Activated CD4-positive, alpha-beta memory T cell treated with anti-CD3 and anti-CD28 coated beads, Interleukin-2, amount 10 ng/mL, durations not matched to agents 7 days and 5 days (primary cell): ENCODE results near the gene LGALSL. TPM values are rescaled to one million over a fixed set of nuclear protein-coding genes. Genes with fewer than 3 reads are reported as not detected.

Source experiments
- CTCF ChIA-PET: fragments of 350-600 bp; sonication (Branson Sonifier 250); formaldehyde crosslinking; loops from one replicate; lab custom pipeline; 2021; ENCODE audit warnings: antibody characterized with exemption, inconsistent platforms; lab: Charles Lee
- POLR2A ChIA-PET: fragments of 350-600 bp; sonication (Branson Sonifier 250); formaldehyde crosslinking; loops from one replicate; lab custom pipeline; 2021; ENCODE audit warnings: antibody characterized with exemption; lab: Charles Lee
- DNase-seq: peaks from one replicate; pipeline ENCODE4 v3.0.0-alpha.2; 2020
- H3K27ac Mint-ChIP-seq: one replicate; pipeline ENCODE4 v1.8.0; 2021; ENCODE audit warnings: mild to moderate bottlenecking, mixed read lengths
- H3K27me3 Mint-ChIP-seq: one replicate; pipeline ENCODE4 v1.8.0; 2021; ENCODE audit warnings: mixed read lengths
- H3K36me3 Mint-ChIP-seq: one replicate; pipeline ENCODE4 v1.8.0; 2021; ENCODE audit warnings: low read depth, mixed read lengths
- H3K4me1 Mint-ChIP-seq: one replicate; pipeline ENCODE4 v1.8.0; 2021; ENCODE audit warnings: mixed read lengths
- H3K4me3 Mint-ChIP-seq: one replicate; pipeline ENCODE4 v1.8.0; 2021; ENCODE audit warnings: mild to moderate bottlenecking, mixed read lengths
- H3K9me3 Mint-ChIP-seq: one replicate; pipeline ENCODE4 v1.8.0; 2021; ENCODE audit warnings: mixed read lengths
- total RNA-seq, 2 experiments: library from RNA; stranded (reverse); gene quantifications; one replicate each; pipeline ENCODE4 v1.2.3, GENCODE V29; 2021

The LGALSL gene
- total RNA-seq, 2 experiments from 2014 or later = 2.1 to 2.6 TPM

DNA sequence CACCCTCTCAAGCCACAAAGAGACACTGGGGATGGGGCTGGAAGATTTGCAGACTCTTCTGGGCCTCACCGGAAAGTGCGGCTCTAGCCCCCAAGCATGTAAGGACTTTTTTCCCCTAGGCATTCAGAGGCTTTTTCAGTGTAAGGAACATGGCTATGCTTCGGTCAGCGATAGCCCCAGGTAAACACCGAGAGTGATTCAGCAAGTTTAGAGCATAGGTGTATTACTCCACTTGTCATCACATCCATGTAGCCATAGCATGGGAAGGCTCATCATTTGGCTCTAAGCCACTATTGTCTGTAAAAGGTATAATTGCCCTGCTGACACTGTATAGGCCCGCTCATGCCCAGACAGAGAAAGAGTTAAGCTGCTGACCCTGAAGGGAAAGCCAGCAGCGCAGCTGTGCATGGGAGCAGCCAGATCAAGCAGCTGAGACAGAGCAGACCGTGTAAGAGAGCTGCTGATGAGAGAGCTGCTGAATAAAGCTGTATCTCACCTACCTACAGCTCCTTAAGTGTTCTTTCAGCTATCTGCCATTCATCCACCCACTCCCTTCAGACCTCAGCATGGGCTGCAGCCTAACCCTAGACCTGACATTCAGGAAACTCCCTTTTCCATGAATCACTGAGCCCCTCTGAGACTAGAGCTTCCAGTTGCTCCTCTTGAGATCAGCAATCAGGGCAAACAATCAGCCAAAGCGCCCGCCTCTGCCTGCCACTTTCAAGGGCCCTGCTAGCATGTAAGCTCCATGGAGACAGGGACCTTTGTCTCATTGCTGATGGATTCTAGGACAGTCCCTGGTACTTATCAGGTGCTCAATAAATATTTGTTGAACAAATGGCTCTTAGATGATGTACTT, 25.5 kb downstream of the LGALSL start:
- no peaks in the 10 kb centered on the region for H3K36me3 Mint-ChIP-seq
- peak overlapping the region; percentile 56 for H3K27ac Mint-ChIP-seq
- no peak for DNase-seq
- POLR2A ChIA-PET = interaction anchor here (0.6 to 1.9 kb wide), 3 partner anchors 149 to 338 kb away, joined by 5 to 8 read pairs (median 5); no protein-coding TSS in a partner anchor
- peaks cover 4% of the 10 kb centered on the region for H3K27me3 Mint-ChIP-seq
- CTCF ChIA-PET = interaction anchor here (1.6 to 13.0 kb wide), 5 partner anchors 9 to 430 kb away, joined by 3 to 243 read pairs (median 13); partner anchors contain the start of gene AFTPH
- H3K4me1 Mint-ChIP-seq = peaks cover 34% of the 10 kb centered on the region
- no peak overlapping the region for H3K4me3 Mint-ChIP-seq
- no peaks in the 10 kb centered on the region for H3K9me3 Mint-ChIP-seq

- no peaks in the 10 kb centered on the region for H3K36me3 Mint-ChIP-seq
- no peaks in the 10 kb centered on the region for H3K9me3 Mint-ChIP-seq
- peaks cover 4% of the 10 kb centered on the region for H3K27me3 Mint-ChIP-seq
- H3K27ac Mint-ChIP-seq = no peak overlapping the region
- DNase-seq = no peak
- ChIA-PET CTCF (interaction anchor here (0.6 to 13.0 kb wide), 2 partner anchors 19 to 153 kb away, joined by 3 to 243 read pairs; no protein-coding TSS in a partner anchor), POLR2A (interaction anchor here (1.6 kb wide), 1 partner anchor 42 kb away, joined by 4 read pairs; the partner anchor contains the start of gene AFTPH)
- no peak overlapping the region for H3K4me3 Mint-ChIP-seq
- peaks cover 37% of the 10 kb centered on the region for H3K4me1 Mint-ChIP-seq
Observed at GRCh38 chr2:64481665-64482064, 27.7 kb downstream of the LGALSL start.

DNA sequence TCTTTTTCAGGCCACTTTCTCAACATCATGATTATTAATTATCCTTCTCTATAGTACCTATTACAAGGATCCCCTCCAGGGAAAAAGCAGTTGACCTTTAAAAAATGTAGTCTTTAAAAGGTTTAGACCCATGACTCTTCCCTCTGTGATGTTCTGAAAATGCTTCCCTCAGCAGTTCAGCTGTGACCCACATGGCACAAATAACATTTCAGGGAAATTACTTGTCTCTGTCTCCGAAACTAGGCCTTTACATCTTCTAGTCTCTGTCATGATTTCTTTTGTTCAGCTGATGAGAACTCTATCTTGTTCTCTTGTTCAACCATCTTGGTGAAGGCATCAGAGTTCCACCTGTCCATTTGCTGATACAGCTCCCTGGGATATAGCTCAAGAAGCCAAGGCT, 28.3 kb downstream of the LGALSL start:
- H3K9me3 Mint-ChIP-seq = no peaks in the 10 kb centered on the region
- H3K4me3 Mint-ChIP-seq = no peak overlapping the region
- peaks cover 37% of the 10 kb centered on the region for H3K4me1 Mint-ChIP-seq
- no peaks in the 10 kb centered on the region for H3K36me3 Mint-ChIP-seq
- no peak for DNase-seq
- H3K27ac Mint-ChIP-seq = no peak overlapping the region
- CTCF ChIA-PET = interaction anchor here (13.0 kb wide), 1 partner anchor 153 kb away, joined by 243 read pairs; no protein-coding TSS in a partner anchor
- POLR2A ChIA-PET = interaction anchor here (1.1 kb wide), 1 partner anchor 29 kb away, joined by 3 read pairs; no protein-coding TSS in a partner anchor
- H3K27me3 Mint-ChIP-seq = peaks cover 4% of the 10 kb centered on the region

DNA sequence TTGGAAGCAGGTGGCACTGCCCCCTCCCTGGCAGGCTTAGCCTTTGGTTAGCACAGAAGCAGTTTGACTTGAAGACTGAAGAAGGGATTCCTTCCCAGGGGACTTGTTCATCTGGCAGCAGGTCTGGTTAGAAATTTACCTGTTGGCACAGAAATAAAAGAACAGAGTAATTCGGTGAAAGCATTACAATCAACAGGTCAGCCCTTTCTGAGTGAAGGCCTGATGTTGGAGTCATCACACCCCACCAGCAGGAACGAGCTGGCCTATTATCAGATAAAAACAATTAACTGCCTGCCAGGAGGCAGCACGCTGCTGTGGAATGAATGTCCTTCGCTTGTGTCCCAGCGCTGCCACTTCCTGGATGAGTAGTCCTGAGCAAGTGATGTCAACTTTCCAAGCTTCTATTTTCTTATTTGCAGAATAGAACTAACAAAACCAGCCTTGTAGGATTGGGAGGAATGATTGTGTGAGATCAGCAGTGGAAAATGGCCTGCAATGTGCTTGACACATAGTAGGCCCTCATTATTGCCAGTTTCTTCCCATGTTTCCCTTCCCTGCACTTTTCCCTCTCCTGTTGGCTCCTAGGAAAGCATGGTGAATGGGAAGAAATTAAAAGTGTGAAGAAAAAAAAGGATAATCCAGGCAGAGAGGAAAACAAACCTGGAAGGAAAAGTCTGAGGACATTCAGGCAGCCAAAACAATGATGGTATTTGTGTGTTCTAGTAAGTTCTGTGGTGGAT, 29.0 kb downstream of the LGALSL start:
- H3K27ac Mint-ChIP-seq = no peak overlapping the region
- no peaks in the 10 kb centered on the region for H3K36me3 Mint-ChIP-seq
- no peak for DNase-seq
- H3K4me3 Mint-ChIP-seq = no peak overlapping the region
- peaks cover 35% of the 10 kb centered on the region for H3K4me1 Mint-ChIP-seq
- no peaks in the 10 kb centered on the region for H3K9me3 Mint-ChIP-seq
- ChIA-PET POLR2A (interaction anchor here (1.1 kb wide), 1 partner anchor 30 kb away, joined by 3 read pairs; no protein-coding TSS in a partner anchor), CTCF (interaction anchor here (13.0 kb wide), 1 partner anchor 154 kb away, joined by 243 read pairs; no protein-coding TSS in a partner anchor)
- peaks cover 4% of the 10 kb centered on the region for H3K27me3 Mint-ChIP-seq

DNA sequence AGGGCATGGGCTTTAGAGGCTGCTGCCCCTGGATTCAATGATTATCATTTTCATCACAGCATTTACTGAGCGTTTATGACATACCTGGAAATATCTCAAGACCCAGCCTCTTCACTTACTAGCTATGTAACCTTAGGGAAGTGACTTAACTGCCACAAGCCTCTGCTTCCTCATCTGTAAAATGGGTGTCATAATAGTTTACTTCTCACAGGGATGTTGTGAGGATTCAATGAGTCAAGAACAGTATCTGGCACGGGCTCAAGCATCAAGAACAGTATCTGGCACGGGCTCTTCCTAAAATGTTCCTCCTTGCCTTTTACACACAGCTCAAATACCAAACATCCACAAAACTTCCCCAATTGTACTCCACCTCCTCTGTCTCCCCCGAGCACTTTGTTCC, 31.4 kb downstream of the LGALSL start:
- Mint-ChIP-seq H3K4me3 (no peak overlapping the region), H3K36me3 (no peaks in the 10 kb centered on the region), H3K27ac (no peak overlapping the region), H3K27me3 (peaks cover 4% of the 10 kb centered on the region), H3K9me3 (no peaks in the 10 kb centered on the region), H3K4me1 (peaks cover 36% of the 10 kb centered on the region)
- POLR2A ChIA-PET = interaction anchor here (0.9 to 1.6 kb wide), 2 partner anchors 19 to 158 kb away, joined by 4 to 5 read pairs; no protein-coding TSS in a partner anchor
- CTCF ChIA-PET = interaction anchor here (0.9 to 13.0 kb wide), 6 partner anchors 12 to 156 kb away, joined by 3 to 243 read pairs (median 4); no protein-coding TSS in a partner anchor
- no peak for DNase-seq

- CTCF ChIA-PET = interaction anchor here (0.9 to 13.0 kb wide), 5 partner anchors 12 to 157 kb away, joined by 3 to 243 read pairs (median 4); no protein-coding TSS in a partner anchor
- H3K4me3 Mint-ChIP-seq = no peak overlapping the region
- H3K27ac Mint-ChIP-seq = no peak overlapping the region
Observed at GRCh38 chr2:64485961-64486360, 32.0 kb downstream of the LGALSL start.

GRCh38 chr2:64487256-64488049, 33.5 kb downstream of the LGALSL start:
- Mint-ChIP-seq H3K4me1 (peaks cover 26% of the 10 kb centered on the region), H3K36me3 (no peaks in the 10 kb centered on the region), H3K27me3 (peaks cover 9% of the 10 kb centered on the region), H3K4me3 (no peak overlapping the region), H3K27ac (no peak overlapping the region), H3K9me3 (no peaks in the 10 kb centered on the region)
- ChIA-PET CTCF (interaction anchor here (0.6 to 13.0 kb wide), 43 partner anchors 9 to 492 kb away, joined by 3 to 243 read pairs (median 4); partner anchors contain the start of gene AFTPH), POLR2A (interaction anchor here (0.9 to 2.6 kb wide), 4 partner anchors 12 to 645 kb away, joined by 3 to 15 read pairs (median 4); partner anchors contain the start of gene UGP2)
- DNase-seq = no peak

More at GRCh38 chr2:64485961-64486360, 32.0 kb downstream of the LGALSL start:
- DNase-seq = no peak
- Mint-ChIP-seq H3K27me3 (peaks cover 4% of the 10 kb centered on the region), H3K9me3 (no peaks in the 10 kb centered on the region), H3K36me3 (no peaks in the 10 kb centered on the region), H3K4me1 (peaks cover 29% of the 10 kb centered on the region)
- POLR2A ChIA-PET = interaction anchor here (1.6 kb wide), 1 partner anchor 20 kb away, joined by 4 read pairs; no protein-coding TSS in a partner anchor

GRCh38 chr2:64488050-64488974, 34.4 kb downstream of the LGALSL start:
- Mint-ChIP-seq H3K9me3 (no peaks in the 10 kb centered on the region), H3K27ac (no peak overlapping the region)

DNA sequence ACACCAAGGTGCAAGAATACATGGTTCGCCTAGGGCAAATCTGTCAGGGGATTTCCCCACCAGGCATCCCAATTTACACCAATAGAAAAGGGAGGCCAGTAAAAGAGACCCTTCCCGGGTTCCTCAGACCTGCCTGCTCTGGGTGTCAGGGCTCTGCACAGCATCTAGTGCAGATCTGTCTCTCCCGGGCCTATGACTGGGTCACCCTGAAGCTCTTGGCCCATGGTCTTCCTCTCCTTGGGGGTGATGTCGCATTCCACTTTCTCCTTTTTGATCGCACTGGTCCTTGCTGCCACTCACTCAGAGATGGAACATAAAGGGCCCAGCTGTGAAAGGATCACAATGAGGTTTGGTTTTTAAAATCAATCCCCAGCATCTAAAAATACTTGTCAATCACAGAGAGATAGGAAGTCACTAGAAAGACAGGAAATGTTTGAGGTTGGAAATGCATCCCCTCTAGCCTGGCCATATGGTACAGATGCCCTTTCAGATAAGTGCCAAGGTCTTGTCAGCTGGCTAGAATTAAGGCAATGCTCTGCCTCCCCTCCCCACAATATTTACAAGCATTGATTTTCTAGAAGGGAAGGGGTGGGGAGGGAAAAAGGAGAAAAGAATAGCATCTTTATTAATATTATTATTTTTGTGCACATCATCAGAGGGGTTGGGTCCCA, 35.3 kb downstream of the LGALSL start:
- peaks cover 16% of the 10 kb centered on the region for H3K27me3 Mint-ChIP-seq
- H3K27ac Mint-ChIP-seq = no peak overlapping the region
- CTCF ChIA-PET = interaction anchor here (0.7 to 13.0 kb wide), 4 partner anchors 11 to 175 kb away, joined by 3 to 243 read pairs (median 24); no protein-coding TSS in a partner anchor
- H3K9me3 Mint-ChIP-seq = no peaks in the 10 kb centered on the region
- H3K36me3 Mint-ChIP-seq = no peaks in the 10 kb centered on the region
- POLR2A ChIA-PET = interaction anchor here (2.6 kb wide), 1 partner anchor 158 kb away, joined by 15 read pairs; no protein-coding TSS in a partner anchor
- DNase-seq = no peak
- peaks cover 26% of the 10 kb centered on the region for H3K4me1 Mint-ChIP-seq
- H3K4me3 Mint-ChIP-seq = no peak overlapping the region

More at GRCh38 chr2:64488050-64488974, 34.4 kb downstream of the LGALSL start:
- H3K4me3 Mint-ChIP-seq = no peak overlapping the region
- CTCF ChIA-PET = interaction anchor here (0.6 to 13.0 kb wide), 43 partner anchors 8 to 491 kb away, joined by 3 to 243 read pairs (median 4); partner anchors contain the start of gene AFTPH
- H3K4me1 Mint-ChIP-seq = peaks cover 26% of the 10 kb centered on the region
- H3K27me3 Mint-ChIP-seq = peaks cover 11% of the 10 kb centered on the region
- peak; percentile 80 for DNase-seq
- POLR2A ChIA-PET = interaction anchor here (0.9 to 2.6 kb wide), 4 partner anchors 12 to 646 kb away, joined by 3 to 15 read pairs (median 4); partner anchors contain the start of gene UGP2
- no peaks in the 10 kb centered on the region for H3K36me3 Mint-ChIP-seq

DNA sequence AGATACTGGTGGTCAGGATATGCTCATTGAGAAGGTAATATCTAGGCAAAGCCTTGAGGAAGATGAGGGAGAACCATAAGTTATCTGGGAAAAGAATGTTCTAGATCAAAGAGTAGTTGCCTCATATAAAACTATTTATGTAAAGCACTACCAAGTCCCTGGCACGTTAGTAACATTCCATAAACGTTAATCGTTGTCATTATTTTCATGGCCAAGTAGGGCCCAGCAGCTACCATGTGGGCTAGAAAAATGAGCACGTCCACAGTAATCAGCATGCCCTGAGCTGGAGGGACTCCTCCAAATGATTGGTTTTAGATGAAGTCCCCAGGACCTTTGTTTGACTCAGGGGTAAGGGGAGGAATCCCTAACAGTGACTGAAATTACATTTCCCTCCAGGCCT, 37.5 kb downstream of the LGALSL start:
- H3K36me3 Mint-ChIP-seq = no peaks in the 10 kb centered on the region
- no peak overlapping the region for H3K4me3 Mint-ChIP-seq
- no peak for DNase-seq
- H3K27me3 Mint-ChIP-seq = peaks cover 20% of the 10 kb centered on the region
- no peaks in the 10 kb centered on the region for H3K9me3 Mint-ChIP-seq
- POLR2A ChIA-PET = no interaction called here
- no peak overlapping the region for H3K27ac Mint-ChIP-seq
- peaks cover 24% of the 10 kb centered on the region for H3K4me1 Mint-ChIP-seq
- CTCF ChIA-PET = interaction anchor here (0.8 kb wide), 1 partner anchor 39 kb away, joined by 3 read pairs; no protein-coding TSS in a partner anchor
